PC-9 (cell line): ENCODE measurements around the gene PHLPP2.

ENCODE experiments used
- EZH2 ChIP-seq: fragments of 200-600 bp; sonication (generic); IDR thresholded peaks from 2 replicates; pipeline ENCODE4 v1.8.0; 2017; ENCODE audit warnings: antibody characterized with exemption, low read depth
- TF ChIP-seq, protein P1 (sequence below): fragments of 200-600 bp; sonication (generic); conservative IDR thresholded peaks from 2 replicates; pipeline ENCODE4 v1.6.1; 2017; ENCODE audit warnings: mixed run types, antibody characterized with exemption, mild to moderate bottlenecking, moderate library complexity

DNA sequence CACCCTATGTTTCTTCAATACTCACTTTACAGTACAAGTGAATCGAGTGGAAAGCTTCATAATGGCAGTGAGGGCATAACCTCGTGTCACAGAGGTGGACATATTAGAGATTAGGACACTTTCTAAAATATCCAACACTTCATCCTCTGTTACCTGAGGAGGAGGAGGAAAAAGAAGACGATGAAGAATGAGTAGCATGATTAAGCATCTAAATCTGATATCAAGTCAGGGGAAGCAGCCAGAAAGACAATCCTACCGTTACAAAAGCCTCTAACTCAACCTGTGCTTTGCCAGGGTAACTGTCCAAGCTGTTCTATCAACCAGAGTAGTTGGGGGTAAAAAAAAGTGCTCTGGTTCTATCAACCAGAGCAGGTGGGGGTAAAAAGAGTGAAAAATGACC lies 23.7 kb upstream of the PHLPP2 start:
- TF ChIP-seq, protein P1, sequence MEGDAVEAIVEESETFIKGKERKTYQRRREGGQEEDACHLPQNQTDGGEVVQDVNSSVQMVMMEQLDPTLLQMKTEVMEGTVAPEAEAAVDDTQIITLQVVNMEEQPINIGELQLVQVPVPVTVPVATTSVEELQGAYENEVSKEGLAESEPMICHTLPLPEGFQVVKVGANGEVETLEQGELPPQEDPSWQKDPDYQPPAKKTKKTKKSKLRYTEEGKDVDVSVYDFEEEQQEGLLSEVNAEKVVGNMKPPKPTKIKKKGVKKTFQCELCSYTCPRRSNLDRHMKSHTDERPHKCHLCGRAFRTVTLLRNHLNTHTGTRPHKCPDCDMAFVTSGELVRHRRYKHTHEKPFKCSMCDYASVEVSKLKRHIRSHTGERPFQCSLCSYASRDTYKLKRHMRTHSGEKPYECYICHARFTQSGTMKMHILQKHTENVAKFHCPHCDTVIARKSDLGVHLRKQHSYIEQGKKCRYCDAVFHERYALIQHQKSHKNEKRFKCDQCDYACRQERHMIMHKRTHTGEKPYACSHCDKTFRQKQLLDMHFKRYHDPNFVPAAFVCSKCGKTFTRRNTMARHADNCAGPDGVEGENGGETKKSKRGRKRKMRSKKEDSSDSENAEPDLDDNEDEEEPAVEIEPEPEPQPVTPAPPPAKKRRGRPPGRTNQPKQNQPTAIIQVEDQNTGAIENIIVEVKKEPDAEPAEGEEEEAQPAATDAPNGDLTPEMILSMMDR, result no peak
- TF ChIP-seq EZH2, result no peak
